ENCODE data around the gene FBXO5.
"Not testable (repeated sequence)": the region's sequence is repeated elsewhere in the genome, so short reads cannot be mapped to it uniquely, and the experiment has no call there.

Gene FBXO5

GRCh38 chr6:153002613-153003365, 19.9 kb upstream of the FBXO5 start, which contains the start of gene MTRF1L:
TSS of gene MTRF1L (minus strand) at chr6:153002709. CDS start at chr6:153002685, 24 bp downstream.
- peak within 1 kb of the TSS; percentile 95 for H3K4me3 Mint-ChIP-seq

GRCh38 chr6:153001767-153002612, 19.1 kb upstream of the FBXO5 start:
- Mint-ChIP-seq H3K9me3 (no peaks in the 10 kb centered on the region), H3K27ac (peak overlapping the region; percentile 83), H3K4me1 (peaks cover 33% of the 10 kb centered on the region), H3K36me3 (peaks cover 15% of the 10 kb centered on the region), H3K4me3 (peak overlapping the region; percentile 95), H3K27me3 (no peaks in the 10 kb centered on the region)
- peak; percentile 53 for ATAC-seq

More at GRCh38 chr6:153002613-153003365, 19.9 kb upstream of the FBXO5 start, which contains the start of gene MTRF1L:
- Mint-ChIP-seq H3K36me3 (peaks cover 10% of the 10 kb centered on the region), H3K9me3 (no peaks in the 10 kb centered on the region), H3K27ac (peak within 1 kb of the TSS; percentile 83), H3K4me1 (peaks cover 31% of the 10 kb centered on the region), H3K27me3 (no peaks in the 10 kb centered on the region)
- peak; percentile 97 for ATAC-seq

GRCh38 chr6:153000790-153001189, 17.9 kb upstream of the FBXO5 start:
- Mint-ChIP-seq H3K4me1 (peaks cover 38% of the 10 kb centered on the region), H3K36me3 (peaks cover 21% of the 10 kb centered on the region), H3K4me3 (peak overlapping the region; percentile 95), H3K27ac (peak overlapping the region; percentile 23)
- not testable (repeated sequence) for ATAC-seq, H3K27me3 Mint-ChIP-seq, H3K9me3 Mint-ChIP-seq

DNA sequence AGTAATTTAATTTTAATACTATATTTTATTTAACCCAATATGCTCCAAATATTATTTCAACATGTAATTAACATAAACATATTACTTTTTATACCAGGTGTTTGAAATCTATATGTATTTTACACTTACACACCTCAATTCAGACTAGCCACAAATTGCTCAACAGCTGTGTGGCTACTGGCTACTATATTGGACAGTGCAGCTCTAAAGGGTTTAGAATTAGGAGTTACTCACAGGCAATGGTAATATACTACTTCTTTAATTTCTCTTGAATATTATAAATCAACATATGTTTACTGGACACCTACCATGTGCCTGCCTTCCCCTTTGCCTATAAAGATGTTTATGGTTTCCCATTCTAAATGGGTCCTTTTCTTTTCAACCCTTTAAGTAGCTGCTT, 17.4 kb upstream of the FBXO5 start:
- H3K9me3 Mint-ChIP-seq, result no peaks in the 10 kb centered on the region
- ATAC-seq, result no peak
- H3K27me3 Mint-ChIP-seq, result no peaks in the 10 kb centered on the region
- H3K4me1 Mint-ChIP-seq, result peaks cover 38% of the 10 kb centered on the region
- H3K27ac Mint-ChIP-seq, result peak overlapping the region; percentile 23
- H3K36me3 Mint-ChIP-seq, result peaks cover 21% of the 10 kb centered on the region
- H3K4me3 Mint-ChIP-seq, result peak overlapping the region; percentile 24

DNA sequence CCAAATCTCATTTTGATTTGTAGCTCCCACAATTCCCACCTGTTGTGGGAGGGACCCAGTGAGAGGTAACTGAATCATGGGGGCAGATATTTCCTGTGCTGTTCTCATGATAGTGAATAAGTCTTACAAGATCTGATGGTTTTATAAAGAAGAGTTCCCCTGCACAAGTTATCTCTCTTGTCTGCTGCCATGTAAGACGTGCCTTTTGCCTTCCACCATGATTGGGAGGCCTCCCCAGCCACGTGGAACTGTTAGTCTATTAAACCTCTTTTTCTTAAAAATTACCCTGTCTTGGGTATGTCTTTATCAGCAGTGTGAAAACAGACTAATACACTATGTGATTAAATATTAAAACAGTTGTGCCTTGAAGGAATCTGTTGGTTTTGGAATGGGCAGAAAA, 16.7 kb upstream of the FBXO5 start:
- not testable (repeated sequence) for H3K4me3 Mint-ChIP-seq, H3K27ac Mint-ChIP-seq, H3K9me3 Mint-ChIP-seq, H3K27me3 Mint-ChIP-seq, ATAC-seq
- peaks cover 21% of the 10 kb centered on the region for H3K36me3 Mint-ChIP-seq
- H3K4me1 Mint-ChIP-seq, result peaks cover 38% of the 10 kb centered on the region

DNA sequence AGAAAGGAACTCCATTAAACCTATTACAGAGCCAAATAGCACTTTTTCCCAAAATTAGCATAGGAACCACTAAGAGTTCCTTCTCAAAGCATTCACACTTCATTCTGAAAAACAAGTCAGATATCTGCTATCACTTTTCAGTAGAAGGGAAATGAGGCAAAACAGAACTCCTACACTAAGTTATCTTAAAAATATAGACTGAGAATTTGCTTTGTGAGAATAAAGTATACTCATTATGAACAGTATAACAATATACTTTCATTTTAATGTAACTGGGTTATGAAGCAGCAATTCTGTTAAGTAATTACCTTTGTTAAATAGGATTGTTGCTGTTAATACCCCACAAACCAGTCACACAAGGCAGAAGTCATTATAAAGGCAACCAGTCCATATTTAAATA, 11.0 kb upstream of the FBXO5 start:
- H3K4me3 Mint-ChIP-seq, result no peak overlapping the region
- H3K36me3 Mint-ChIP-seq, result peaks cover 36% of the 10 kb centered on the region
- ATAC-seq, result no peak

GRCh38 chr6:152993431-152993830, 10.6 kb upstream of the FBXO5 start:
- H3K9me3 Mint-ChIP-seq, result no peaks in the 10 kb centered on the region
- no peak overlapping the region for H3K27ac Mint-ChIP-seq
- no peaks in the 10 kb centered on the region for H3K27me3 Mint-ChIP-seq
- peaks cover 36% of the 10 kb centered on the region for H3K36me3 Mint-ChIP-seq
- H3K4me1 Mint-ChIP-seq, result peaks cover 7% of the 10 kb centered on the region
- no peak for ATAC-seq
- no peak overlapping the region for H3K4me3 Mint-ChIP-seq

More for the DNA sequence above, 11.0 kb upstream of the FBXO5 start:
- H3K4me1 Mint-ChIP-seq, result peaks cover 8% of the 10 kb centered on the region
- no peaks in the 10 kb centered on the region for H3K9me3 Mint-ChIP-seq
- H3K27me3 Mint-ChIP-seq, result no peaks in the 10 kb centered on the region
- H3K27ac Mint-ChIP-seq, result no peak overlapping the region

GRCh38 chr6:152986978-152987377, 4.1 kb upstream of the FBXO5 start:
- no peaks in the 10 kb centered on the region for H3K27me3 Mint-ChIP-seq
- no peak overlapping the region for H3K4me3 Mint-ChIP-seq
- H3K27ac Mint-ChIP-seq, result no peak overlapping the region
- peaks cover 23% of the 10 kb centered on the region for H3K36me3 Mint-ChIP-seq
- ATAC-seq, result no peak
- no peaks in the 10 kb centered on the region for H3K9me3 Mint-ChIP-seq
- H3K4me1 Mint-ChIP-seq, result peaks cover 23% of the 10 kb centered on the region

GRCh38 chr6:152985300-152985699, 2.5 kb upstream of the FBXO5 start:
- H3K27ac Mint-ChIP-seq, H3K9me3 Mint-ChIP-seq, H3K4me3 Mint-ChIP-seq, H3K27me3 Mint-ChIP-seq, ATAC-seq: not testable (repeated sequence)
- H3K36me3 Mint-ChIP-seq, result peaks cover 26% of the 10 kb centered on the region
- H3K4me1 Mint-ChIP-seq, result peaks cover 37% of the 10 kb centered on the region

GRCh38 chr6:152984513-152984872, 1.7 kb upstream of the FBXO5 start:
- ATAC-seq, result peak; percentile 19
- H3K9me3 Mint-ChIP-seq, result no peaks in the 10 kb centered on the region
- H3K27ac Mint-ChIP-seq, result peak overlapping the region; percentile 88
- peak overlapping the region; percentile 87 for H3K4me3 Mint-ChIP-seq
- no peaks in the 10 kb centered on the region for H3K27me3 Mint-ChIP-seq
- H3K36me3 Mint-ChIP-seq, result peaks cover 25% of the 10 kb centered on the region
- H3K4me1 Mint-ChIP-seq, result peaks cover 41% of the 10 kb centered on the region

GRCh38 chr6:152983637-152984512, 1.0 kb upstream of the FBXO5 start:
- Mint-ChIP-seq H3K27me3 (no peaks in the 10 kb centered on the region), H3K27ac (peak overlapping the region; percentile 88), H3K4me1 (peaks cover 41% of the 10 kb centered on the region), H3K9me3 (no peaks in the 10 kb centered on the region), H3K36me3 (peaks cover 25% of the 10 kb centered on the region), H3K4me3 (peak overlapping the region; percentile 87)
- peak; percentile 41 for ATAC-seq

- peaks cover 28% of the 10 kb centered on the region for H3K36me3 Mint-ChIP-seq
- peak overlapping the region; percentile 88 for H3K27ac Mint-ChIP-seq
- H3K9me3 Mint-ChIP-seq, result no peaks in the 10 kb centered on the region
- no peak for ATAC-seq
- H3K4me1 Mint-ChIP-seq, result peaks cover 39% of the 10 kb centered on the region
- H3K4me3 Mint-ChIP-seq, result peak overlapping the region; percentile 87
- H3K27me3 Mint-ChIP-seq, result no peaks in the 10 kb centered on the region
These were observed 595 bp downstream of the FBXO5 start for GRCh38 chr6:152981989-152982903.

DNA sequence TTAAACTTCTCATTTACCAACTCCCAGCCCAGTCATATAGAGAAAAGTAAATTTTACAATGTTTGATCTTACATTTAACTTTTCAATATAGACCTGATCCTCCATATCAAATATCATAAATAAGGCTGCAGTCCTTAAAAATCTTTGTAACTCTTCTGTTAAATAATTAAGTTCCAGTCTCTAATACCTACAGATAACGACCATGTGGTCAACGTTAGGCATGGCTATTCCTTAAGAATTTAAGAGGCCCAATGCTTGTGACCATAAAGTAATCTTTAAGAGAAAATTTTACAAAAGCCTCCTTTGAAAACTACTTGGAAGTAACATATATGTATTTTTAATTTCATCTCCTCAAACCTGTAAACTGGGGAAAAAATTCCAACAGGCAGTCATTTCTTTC, 1.6 kb downstream of the FBXO5 start:
- Mint-ChIP-seq H3K27me3 (no peaks in the 10 kb centered on the region), H3K36me3 (peaks cover 31% of the 10 kb centered on the region), H3K9me3 (no peaks in the 10 kb centered on the region), H3K4me3 (peak overlapping the region; percentile 50), H3K27ac (no peak overlapping the region), H3K4me1 (peaks cover 42% of the 10 kb centered on the region)
- no peak for ATAC-seq

DNA sequence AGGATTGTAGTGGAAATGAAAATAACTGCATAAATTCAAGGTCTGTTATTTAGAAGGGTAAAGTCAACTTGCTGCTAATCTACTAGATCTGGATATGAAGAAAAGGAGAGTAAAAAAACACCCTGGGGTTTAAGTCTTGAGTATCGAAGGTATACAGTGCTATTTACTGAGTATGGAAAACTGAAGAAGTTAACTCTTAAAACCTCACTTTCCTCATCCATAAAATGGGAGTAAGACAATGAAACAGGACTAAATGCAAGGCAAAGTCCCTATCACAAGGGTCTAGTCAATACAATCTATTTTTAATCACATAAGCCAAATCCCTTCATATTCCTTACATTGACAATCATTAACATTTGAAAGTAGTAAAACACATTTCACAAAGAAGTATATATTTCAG, 2.2 kb downstream of the FBXO5 start:
- ATAC-seq, result no peak
- H3K4me3 Mint-ChIP-seq, result peak overlapping the region; percentile 50
- no peak overlapping the region for H3K27ac Mint-ChIP-seq
- peaks cover 44% of the 10 kb centered on the region for H3K4me1 Mint-ChIP-seq
- no peaks in the 10 kb centered on the region for H3K9me3 Mint-ChIP-seq
- H3K27me3 Mint-ChIP-seq, result no peaks in the 10 kb centered on the region
- H3K36me3 Mint-ChIP-seq, result peaks cover 31% of the 10 kb centered on the region
